Endodermal cell (in vitro differentiated cells): Measurements from ENCODE around the gene HTR3E. TPM values are rescaled to one million over a fixed set of nuclear protein-coding genes. Genes with fewer than 3 reads are reported as not detected.
A peak's percentile ranks its signal among the peaks of the same experiment; 100 is the strongest.

ENCODE experiments used
- DNase-seq: peaks from one replicate; pipeline ENCODE4 v3.0.0-alpha.2; 2017
- H3K27ac ChIP-seq: 2 replicates; pipeline ENCODE4 v1.5.1; 2013; ENCODE audit warnings: mild to moderate bottlenecking, low read depth, low read length, moderate library complexity
- H3K27me3 ChIP-seq: 2 replicates; pipeline ENCODE4 v1.6.1; 2013; ENCODE audit warnings: mild to moderate bottlenecking, low read length, moderate library complexity; ENCODE audit not compliant: insufficient read depth, control insufficient read depth, poor library complexity, severe bottlenecking
- H3K36me3 ChIP-seq: 2 replicates; pipeline ENCODE4 v1.7.0; 2013; ENCODE audit warnings: mild to moderate bottlenecking, low read length, moderate library complexity; ENCODE audit not compliant: control insufficient read depth, insufficient read depth
- H3K4me1 ChIP-seq: one replicate; pipeline ENCODE4 v1.7.0; 2013; ENCODE audit warnings: low read length; ENCODE audit not compliant: control insufficient read depth, insufficient read depth
- H3K4me3 ChIP-seq: 2 replicates; pipeline ENCODE4 v1.5.1; 2013; ENCODE audit warnings: mild to moderate bottlenecking, low read length, moderate library complexity
- H3K9ac ChIP-seq: 2 replicates; pipeline ENCODE4 v1.6.1; 2013; ENCODE audit warnings: mild to moderate bottlenecking, low read length, moderate library complexity; ENCODE audit not compliant: poor library complexity, severe bottlenecking; ENCODE audit errors: extremely low read depth
- H3K9me3 ChIP-seq: 2 replicates; pipeline ENCODE4 v1.6.1; 2013; ENCODE audit warnings: mild to moderate bottlenecking, low read length, moderate library complexity; ENCODE audit not compliant: control insufficient read depth
- H3K27ac Mint-ChIP-seq: 2 replicates; pipeline ENCODE4 v1.8.0; 2020; ENCODE audit warnings: mixed read lengths
- H3K27me3 Mint-ChIP-seq: 2 replicates; pipeline ENCODE4 v1.8.0; 2021; ENCODE audit warnings: mild to moderate bottlenecking, mixed read lengths; ENCODE audit not compliant: insufficient read depth
- H3K36me3 Mint-ChIP-seq: 2 replicates; pipeline ENCODE4 v1.8.0; 2020; ENCODE audit warnings: low read depth, mixed read lengths
- H3K4me1 Mint-ChIP-seq: 2 replicates; pipeline ENCODE4 v1.8.0; 2020; ENCODE audit warnings: mixed read lengths
- H3K4me3 Mint-ChIP-seq: 2 replicates; pipeline ENCODE4 v1.8.0; 2020; ENCODE audit warnings: mild to moderate bottlenecking, moderate library complexity, mixed read lengths
- H3K9me3 Mint-ChIP-seq: 2 replicates; pipeline ENCODE4 v1.8.0; 2020; ENCODE audit warnings: mild to moderate bottlenecking, mixed read lengths
- CTCF ChIP-seq: fragments of 200-600 bp; sonication (generic); conservative IDR thresholded peaks from 2 replicates; pipeline ENCODE4 v1.5.0; 2021; ENCODE audit warnings: antibody characterized with exemption, mild to moderate bottlenecking
- WGBS, 2 experiments: methylation state at CpG; one replicate each; pipeline versions ENCODE4 v1.1.5 to v1.1.7; 2013; ENCODE audit warnings: missing lambda C conversion rate in 2 of 2, mixed read lengths in 1 of 2; ENCODE audit not compliant: insufficient coverage in 1 of 2, insufficient read length in 1 of 2; 5-methylcytosine and 5-hydroxymethylcytosine counted together
- total RNA-seq, 2 donors: library from RNA; stranded (reverse); fragmentation: NEBNext Ultra II Directional in 1 of 2; extraction: Animal tissue kit (Norgen Biotek cat#: 25700) in 1 of 2; gene quantifications; 2 replicates in 1 of 2; 3 replicates in 1 of 2; pipeline ENCODE4 v1.2.1, GENCODE V29; 2021

Gene HTR3E
- total RNA-seq, 2 donors from 2014 or later, result not detected

DNA sequence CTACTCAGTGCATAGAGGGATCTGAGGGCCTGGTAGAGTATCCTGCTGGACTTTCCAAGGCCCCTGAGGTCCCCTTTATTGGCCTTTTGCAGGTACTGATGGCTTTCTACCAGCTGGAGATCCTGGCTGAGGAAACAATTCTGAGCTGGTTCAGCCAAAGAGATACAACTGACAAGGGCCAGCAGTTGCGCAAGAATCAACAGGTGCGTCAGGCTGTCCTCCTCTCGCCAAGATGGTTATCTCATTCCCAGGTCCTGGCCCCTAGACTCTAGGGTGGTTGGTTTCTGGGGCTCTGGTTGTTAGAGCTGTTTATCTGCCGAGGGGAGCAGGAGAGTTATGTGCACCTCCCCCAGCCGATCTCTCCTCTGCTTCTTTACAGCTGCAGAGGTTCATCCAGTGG, 47.6 kb downstream of the HTR3E start:
- 79 to 97% methylated on average over 3 to 5 of the region's 5 CpGs for WGBS, 2 experiments
- TF ChIP-seq CTCF, result no peak

DNA sequence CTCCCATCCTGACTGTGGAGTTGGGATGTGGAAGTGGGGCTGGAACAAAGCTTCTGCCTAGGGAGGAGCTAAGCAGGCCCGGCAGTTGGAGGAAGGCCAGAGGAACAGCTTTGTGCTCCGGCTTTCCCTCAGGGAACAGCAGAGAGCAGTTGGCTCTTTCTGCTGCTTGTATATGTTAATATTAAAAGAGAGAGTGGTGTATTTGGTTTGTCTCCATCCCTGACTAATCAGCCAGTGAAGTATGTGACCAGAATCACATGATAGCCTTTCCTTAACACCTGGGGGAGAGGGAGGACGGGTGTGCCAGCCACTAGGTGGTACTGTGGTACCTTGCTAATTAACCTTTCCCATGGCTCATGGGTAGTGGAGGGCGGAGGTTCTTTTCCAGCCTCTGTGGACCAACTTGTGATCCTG, 48.3 kb downstream of the HTR3E start:
- Mint-ChIP-seq H3K27ac (peak overlapping the region; percentile 56), H3K27me3 (no peaks in the 10 kb centered on the region), H3K36me3 (peaks cover 38% of the 10 kb centered on the region), H3K4me1 (peaks cover 8% of the 10 kb centered on the region), H3K9me3 (no peaks in the 10 kb centered on the region), H3K4me3 (no peak overlapping the region)
- DNase-seq, result peak; percentile 86
- Histone ChIP-seq H3K9me3 (no peaks in the 10 kb centered on the region), H3K4me1 (no peaks in the 10 kb centered on the region), H3K27ac (no peak overlapping the region), H3K4me3 (no peak overlapping the region), H3K9ac (no peak overlapping the region), H3K27me3 (no peaks in the 10 kb centered on the region), H3K36me3 (peaks cover 54% of the 10 kb centered on the region)
- peak; percentile 79 for TF ChIP-seq CTCF
- 81 to 94% methylated on average over 3 to 4 of the region's 4 CpGs for WGBS, 2 experiments

More for the DNA sequence above, 47.6 kb downstream of the HTR3E start:
- Mint-ChIP-seq H3K27me3 (no peaks in the 10 kb centered on the region), H3K4me3 (no peak overlapping the region), H3K4me1 (peaks cover 8% of the 10 kb centered on the region), H3K36me3 (peaks cover 41% of the 10 kb centered on the region), H3K9me3 (no peaks in the 10 kb centered on the region), H3K27ac (peak overlapping the region; percentile 30)
- DNase-seq, result no peak
- Histone ChIP-seq H3K9me3 (no peaks in the 10 kb centered on the region), H3K9ac (no peak overlapping the region), H3K27me3 (no peaks in the 10 kb centered on the region), H3K27ac (no peak overlapping the region), H3K36me3 (peaks cover 57% of the 10 kb centered on the region), H3K4me1 (no peaks in the 10 kb centered on the region), H3K4me3 (no peak overlapping the region)

DNA sequence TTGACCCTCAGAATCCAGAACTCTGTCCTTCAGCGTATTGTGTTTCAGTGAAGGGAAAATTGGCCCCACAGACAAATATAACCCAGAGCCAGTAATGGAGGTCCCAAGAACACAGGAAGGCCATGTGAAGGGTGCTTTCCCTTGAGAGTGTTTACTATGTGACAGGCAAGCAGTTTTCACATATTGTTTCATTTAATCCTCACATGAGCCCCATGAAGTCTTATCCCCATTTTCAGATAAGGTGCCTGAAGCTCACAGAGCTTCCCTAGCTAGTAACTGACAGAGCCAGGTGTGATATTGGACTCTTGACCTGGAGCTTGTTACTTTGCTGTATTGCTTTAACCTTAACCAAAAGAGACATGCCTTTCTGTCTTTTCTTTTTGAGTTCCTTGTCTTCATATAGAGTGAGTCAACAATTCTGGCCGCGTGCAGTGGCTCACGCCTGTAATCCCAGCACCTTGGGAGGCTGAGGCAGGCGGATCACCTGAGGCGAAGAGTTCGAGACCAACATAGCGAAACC, 48.9 kb downstream of the HTR3E start:
- Mint-ChIP-seq H3K4me1 (peaks cover 8% of the 10 kb centered on the region), H3K4me3 (no peak overlapping the region), H3K36me3 (peaks cover 31% of the 10 kb centered on the region), H3K27me3 (no peaks in the 10 kb centered on the region), H3K9me3 (no peaks in the 10 kb centered on the region), H3K27ac (peak overlapping the region; percentile 56)
- Histone ChIP-seq H3K36me3 (peaks cover 47% of the 10 kb centered on the region), H3K4me1 (no peaks in the 10 kb centered on the region), H3K27me3 (no peaks in the 10 kb centered on the region), H3K4me3 (no peak overlapping the region), H3K27ac (no peak overlapping the region), H3K9ac (no peak overlapping the region), H3K9me3 (no peaks in the 10 kb centered on the region)
- DNase-seq, result no peak
- no peak for TF ChIP-seq CTCF
- 85 to 94% methylated on average over 8 of the region's 8 CpGs for WGBS, 2 experiments
